Measurements from ENCODE around the gene C19orf38. TPM values are rescaled to one million over a fixed set of nuclear protein-coding genes. Genes with fewer than 3 reads are reported as not detected.

The C19orf38 gene
- total and polyA plus RNA-seq, 9 donors: 0.52 to 4.1 (median 1.0) TPM

DNA sequence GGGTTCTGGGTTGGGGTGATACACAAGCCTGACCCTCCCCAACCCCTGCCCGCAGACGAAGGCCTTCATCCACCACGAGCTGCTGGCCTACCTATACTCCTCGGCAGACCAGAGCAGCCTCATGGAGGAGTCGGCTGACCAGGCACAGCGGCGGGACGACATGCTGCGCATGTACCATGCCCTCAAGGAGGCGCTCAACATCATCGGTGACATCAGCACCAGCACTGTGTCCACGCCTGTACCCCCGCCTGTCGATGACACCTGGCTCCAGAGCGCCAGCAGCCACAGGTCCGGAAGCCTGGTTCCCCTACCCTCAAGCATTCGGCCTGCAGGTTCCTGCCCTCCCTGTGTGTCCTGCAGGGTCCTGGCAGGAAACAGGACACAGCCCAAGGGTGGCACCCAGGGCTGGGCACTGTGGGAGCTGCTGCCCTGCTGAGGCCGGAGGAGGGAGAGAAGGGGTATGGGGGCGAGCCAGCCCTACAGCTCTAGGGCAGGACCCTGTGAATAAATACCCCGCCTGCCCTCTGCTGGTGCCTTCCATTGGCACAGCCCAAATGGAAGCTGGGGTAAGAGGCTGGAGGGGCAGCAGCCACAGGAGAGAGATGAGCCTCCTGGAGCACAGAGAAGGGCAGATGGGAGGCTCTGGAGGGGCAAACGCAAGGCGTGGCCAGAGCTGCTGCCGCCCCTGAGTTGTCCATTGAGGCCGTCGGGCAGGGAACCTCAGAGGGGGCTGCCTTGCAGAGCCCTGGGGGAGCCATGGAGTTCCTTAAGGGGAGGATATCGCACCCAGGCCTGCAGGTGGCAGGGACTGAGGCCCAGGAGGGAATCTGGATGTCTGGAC lies 19.0 kb upstream of the C19orf38 start:
- TF ChIP-seq EP300 (IDR thresholded peaks at IDR 0.05) (no peak), POLR2A (IDR thresholded peaks at IDR 0.05) (no peak)
- TF ChIP-seq, protein P1, sequence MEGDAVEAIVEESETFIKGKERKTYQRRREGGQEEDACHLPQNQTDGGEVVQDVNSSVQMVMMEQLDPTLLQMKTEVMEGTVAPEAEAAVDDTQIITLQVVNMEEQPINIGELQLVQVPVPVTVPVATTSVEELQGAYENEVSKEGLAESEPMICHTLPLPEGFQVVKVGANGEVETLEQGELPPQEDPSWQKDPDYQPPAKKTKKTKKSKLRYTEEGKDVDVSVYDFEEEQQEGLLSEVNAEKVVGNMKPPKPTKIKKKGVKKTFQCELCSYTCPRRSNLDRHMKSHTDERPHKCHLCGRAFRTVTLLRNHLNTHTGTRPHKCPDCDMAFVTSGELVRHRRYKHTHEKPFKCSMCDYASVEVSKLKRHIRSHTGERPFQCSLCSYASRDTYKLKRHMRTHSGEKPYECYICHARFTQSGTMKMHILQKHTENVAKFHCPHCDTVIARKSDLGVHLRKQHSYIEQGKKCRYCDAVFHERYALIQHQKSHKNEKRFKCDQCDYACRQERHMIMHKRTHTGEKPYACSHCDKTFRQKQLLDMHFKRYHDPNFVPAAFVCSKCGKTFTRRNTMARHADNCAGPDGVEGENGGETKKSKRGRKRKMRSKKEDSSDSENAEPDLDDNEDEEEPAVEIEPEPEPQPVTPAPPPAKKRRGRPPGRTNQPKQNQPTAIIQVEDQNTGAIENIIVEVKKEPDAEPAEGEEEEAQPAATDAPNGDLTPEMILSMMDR (IDR thresholded peaks at IDR 0.05): no peak
- Histone ChIP-seq H3K36me3 (no peaks in the 10 kb centered on the region), H3K27ac (no peak overlapping the region), H3K27me3 (no peaks in the 10 kb centered on the region), H3K4me3 (no peak overlapping the region), H3K4me1 (ENCODE audit: insufficient read depth) (no peaks in the 10 kb centered on the region), H3K9me3 (no peaks in the 10 kb centered on the region)
- intact Hi-C loops (cut with DNase I): no loop called here
- 86 to 88% (median 87%) methylated on average over 26 of the region's 26 CpGs for WGBS, 3 donors
- DNase-seq: no peak

DNA sequence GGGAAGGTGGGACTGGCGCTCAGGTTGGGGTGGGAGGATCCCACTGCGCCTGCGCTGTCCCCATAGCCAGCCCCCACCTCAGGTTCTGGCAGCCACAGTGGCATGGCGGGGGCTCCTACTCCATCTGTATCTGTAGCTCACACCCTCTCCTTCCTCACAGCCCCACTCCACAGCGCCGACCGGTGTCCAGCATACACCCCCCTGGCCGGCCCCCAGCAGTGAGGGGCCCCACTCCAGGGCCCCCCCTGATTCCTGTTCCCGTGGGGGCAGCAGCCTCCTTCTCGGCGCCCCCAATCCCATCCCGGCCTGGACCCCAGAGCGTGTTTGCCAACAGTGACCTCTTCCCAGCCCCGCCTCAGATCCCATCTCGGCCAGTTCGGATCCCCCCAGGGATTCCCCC lies 18.2 kb upstream of the C19orf38 start:
- no peak overlapping the region for H3K4me3 ChIP-seq
- no peak for DNase-seq
- 77 to 82% (median 78%) methylated on average over 16 of the region's 16 CpGs for WGBS, 3 donors
- no peak overlapping the region for H3K27ac ChIP-seq
- peaks cover under 1% of the 10 kb centered on the region for H3K4me1 ChIP-seq (ENCODE audit: insufficient read depth)
- TF ChIP-seq, protein P1 (IDR thresholded peaks at IDR 0.05): no peak
- TF ChIP-seq POLR2A (IDR thresholded peaks at IDR 0.05): no peak
- no peak for TF ChIP-seq EP300 (IDR thresholded peaks at IDR 0.05)
- intact Hi-C loops (cut with DNase I): no loop called here
- no peaks in the 10 kb centered on the region for H3K9me3 ChIP-seq
- H3K27me3 ChIP-seq: no peaks in the 10 kb centered on the region
- H3K36me3 ChIP-seq: no peaks in the 10 kb centered on the region

DNA sequence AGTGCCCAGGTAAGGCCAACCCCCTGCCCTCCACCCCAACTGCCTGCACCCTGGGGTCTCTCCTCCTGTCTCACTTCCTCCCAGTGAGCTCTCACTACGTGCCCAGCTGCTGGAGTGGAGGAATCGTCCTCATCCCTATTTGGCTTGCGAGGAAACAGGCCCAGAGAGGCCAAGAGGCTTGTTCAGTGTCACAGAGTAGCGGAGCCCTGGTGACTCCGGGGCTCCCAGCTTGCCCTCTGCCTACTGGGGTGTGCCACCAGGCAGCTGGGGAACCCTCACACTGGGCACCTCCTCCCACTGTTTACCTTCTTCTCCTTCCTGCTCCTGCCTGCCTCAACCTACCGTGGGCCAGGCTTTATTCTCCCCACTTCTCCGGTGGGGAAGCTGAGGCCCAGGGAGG lies 17.8 kb upstream of the C19orf38 start:
- H3K9me3 ChIP-seq: no peaks in the 10 kb centered on the region
- no peak for DNase-seq
- intact Hi-C loops (cut with DNase I): no loop called here
- no peak overlapping the region for H3K27ac ChIP-seq
- WGBS, 3 donors: 78 to 84% (median 82%) methylated on average over 7 of the region's 7 CpGs
- no peak overlapping the region for H3K4me3 ChIP-seq
- TF ChIP-seq EP300 (IDR thresholded peaks at IDR 0.05) (no peak), POLR2A (IDR thresholded peaks at IDR 0.05) (no peak)
- TF ChIP-seq, protein P1 (IDR thresholded peaks at IDR 0.05): no peak
- H3K27me3 ChIP-seq: no peaks in the 10 kb centered on the region
- no peaks in the 10 kb centered on the region for H3K36me3 ChIP-seq
- peaks cover 4% of the 10 kb centered on the region for H3K4me1 ChIP-seq (ENCODE audit: insufficient read depth)

DNA sequence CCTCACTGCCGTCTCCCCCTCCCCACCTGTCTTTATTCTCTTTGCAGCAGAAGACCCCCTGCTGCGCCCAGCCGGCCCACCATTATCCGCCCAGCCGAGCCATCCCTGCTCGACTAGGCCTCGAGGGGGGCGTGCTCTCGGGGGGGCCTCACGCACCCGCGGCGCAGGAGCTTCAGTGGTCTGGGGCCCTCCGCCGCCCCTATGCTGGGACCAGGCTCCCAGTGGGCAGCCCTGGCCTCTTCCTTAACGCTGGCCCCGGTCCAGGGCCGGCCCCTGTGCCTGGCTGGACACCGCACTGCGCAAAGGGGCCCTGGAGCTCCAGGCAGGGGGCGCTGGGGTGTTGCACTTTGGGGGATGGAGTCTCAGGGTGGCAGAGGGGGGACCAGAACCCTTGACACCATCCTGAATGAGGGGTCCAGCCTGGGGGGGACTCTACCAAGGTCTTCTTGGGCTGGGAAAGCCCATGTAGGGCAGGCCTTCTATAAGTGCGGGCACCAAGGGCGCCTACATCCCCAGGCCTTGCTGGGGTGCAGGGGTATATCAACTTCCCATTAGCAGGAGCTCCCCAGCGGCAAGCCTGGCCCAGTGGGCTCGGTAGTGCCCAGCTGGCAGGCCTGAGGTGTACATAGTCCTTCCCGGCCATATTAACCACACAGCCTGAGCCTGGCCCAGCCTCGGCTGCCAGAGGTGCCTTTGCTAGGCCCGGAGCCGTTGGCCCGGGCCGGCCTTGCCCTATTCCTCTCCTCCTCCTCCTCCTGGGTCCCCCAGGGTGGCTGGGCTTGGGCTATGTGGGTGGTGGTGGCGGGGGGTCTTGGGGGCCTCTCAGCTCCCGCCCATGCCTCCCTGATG lies 17.1 kb upstream of the C19orf38 start:
- no peak overlapping the region for H3K27ac ChIP-seq

More for the DNA sequence above, 17.1 kb upstream of the C19orf38 start:
- intact Hi-C loops (cut with DNase I): no loop called here
- Histone ChIP-seq H3K9me3 (no peaks in the 10 kb centered on the region), H3K36me3 (no peaks in the 10 kb centered on the region), H3K4me3 (no peak overlapping the region), H3K27me3 (no peaks in the 10 kb centered on the region), H3K4me1 (ENCODE audit: insufficient read depth) (peaks cover 4% of the 10 kb centered on the region)
- WGBS, 3 donors: 76 to 79% (median 78%) methylated on average over 28 to 33 of the region's 33 CpGs
- no peak for DNase-seq
- TF ChIP-seq POLR2A (IDR thresholded peaks at IDR 0.05) (no peak), EP300 (IDR thresholded peaks at IDR 0.05) (no peak)
- TF ChIP-seq, protein P1 (IDR thresholded peaks at IDR 0.05): no peak
